Natural killer cell (primary cell): ENCODE results near the gene BRD2. TPM values are rescaled to one million over a fixed set of nuclear protein-coding genes. Genes with fewer than 3 reads are reported as not detected.

ENCODE experiments used
- ATAC-seq, 3 donors: fragments of 150-1000 bp in 2 of 3; fragments of 200-7000 bp in 1 of 3; cut with Tn5 transposase; 1 replicate in 1 of 3; 2 replicates in 2 of 3; pipeline ENCODE4 v1.10.0; 2021; ENCODE audit warnings: mild to moderate bottlenecking in 2 of 3, moderate library complexity in 2 of 3
- DNase-seq, 2 donors: peaks; one replicate each; pipeline versions ENCODE4 v3.0.0 to v3.0.0-alpha.2; 2013 to 2021; ENCODE audit warnings: mixed read lengths in 1 of 2
- H3K27ac ChIP-seq: one replicate; pipeline ENCODE4 v1.5.1; 2013; ENCODE audit warnings: mild to moderate bottlenecking, low read length
- H3K27me3 ChIP-seq: one replicate; pipeline ENCODE4 v1.6.1; 2013; ENCODE audit warnings: low read length; ENCODE audit not compliant: control insufficient read depth, insufficient read depth
- H3K36me3 ChIP-seq: one replicate; pipeline ENCODE4 v1.6.1; 2013; ENCODE audit warnings: low read length; ENCODE audit not compliant: control insufficient read depth, insufficient read depth
- H3K4me1 ChIP-seq: one replicate; pipeline ENCODE4 v1.6.1; 2013; ENCODE audit warnings: low read length; ENCODE audit not compliant: control insufficient read depth, insufficient read depth
- H3K4me3 ChIP-seq: one replicate; pipeline ENCODE4 v1.5.1; 2013; ENCODE audit warnings: low read length
- H3K9me3 ChIP-seq: one replicate; pipeline ENCODE4 v1.6.1; 2013; ENCODE audit warnings: low read length; ENCODE audit not compliant: control insufficient read depth, insufficient read depth
- H3K27ac Mint-ChIP-seq, 2 donors: one replicate each; pipeline ENCODE4 v1.8.0; 2022; ENCODE audit warnings: mild to moderate bottlenecking in 2 of 2, mixed read lengths in 2 of 2, moderate library complexity in 1 of 2
- H3K27me3 Mint-ChIP-seq, 2 donors: one replicate each; pipeline ENCODE4 v1.8.0; 2022; ENCODE audit warnings: low read depth in 2 of 2, mixed read lengths in 2 of 2
- H3K36me3 Mint-ChIP-seq: one replicate; pipeline ENCODE4 v1.8.0; 2022; ENCODE audit warnings: mixed read lengths
- H3K4me1 Mint-ChIP-seq, 2 donors: one replicate each; pipeline ENCODE4 v1.8.0; 2022; ENCODE audit warnings: mixed read lengths in 2 of 2
- H3K4me3 Mint-ChIP-seq: one replicate; pipeline ENCODE4 v1.8.0; 2022; ENCODE audit warnings: mild to moderate bottlenecking, moderate library complexity, mixed read lengths
- H3K9me3 Mint-ChIP-seq, 2 donors: one replicate each; pipeline ENCODE4 v1.8.0; 2022; ENCODE audit warnings: mixed read lengths in 2 of 2
- WGBS: methylation state at CpG from one replicate; pipeline ENCODE4 v1.1.7; 2013; ENCODE audit warnings: missing lambda C conversion rate; ENCODE audit not compliant: insufficient coverage; 5-methylcytosine and 5-hydroxymethylcytosine counted together
- intact Hi-C: fragments of 100-400 bp; cut with micrococcal nuclease; formaldehyde crosslinking; loops from one replicate; pipeline ENCODE4 v1.14.2; 2022
- total RNA-seq, 4 donors: library from RNA; stranded (reverse); fragments of 120-200 nt in 1 of 4; gene quantifications; one replicate each; pipeline versions ENCODE4 v1.2.3 to v1.2.4, GENCODE V29; 2013 to 2022
- TF ChIP-seq, protein P1 (sequence below): fragments of 200-600 bp; IDR thresholded peaks from one replicate; pipeline ENCODE4 v1.8.0; 2022; ENCODE audit warnings: antibody characterized with exemption

BRD2 gene
- total RNA-seq, 3 donors from 2014 or later (not counting 1 experiment from before 2014, with no cell fraction given): 653 to 886 (median 714) TPM

DNA sequence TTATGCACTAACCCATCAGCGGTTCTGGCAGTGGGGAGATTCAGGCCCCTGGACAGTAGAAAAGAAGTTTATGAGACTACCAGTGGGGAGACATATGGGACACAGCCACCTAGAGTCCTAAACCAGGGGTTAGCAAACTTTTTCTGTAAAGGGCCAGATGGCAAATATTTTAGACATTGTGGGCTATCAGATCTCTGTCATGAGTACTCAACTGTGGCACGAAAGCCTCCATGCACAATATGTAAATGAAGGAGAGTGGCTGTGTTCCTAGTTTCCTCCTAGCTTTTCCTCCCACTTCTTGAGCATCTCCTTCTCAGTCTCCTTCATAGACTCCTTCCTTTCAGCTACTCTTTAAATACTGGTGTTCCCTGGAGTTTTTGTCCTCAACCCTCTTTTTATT is 12.2 kb upstream of the BRD2 start:
- no peaks in the 10 kb centered on the region for H3K36me3 Mint-ChIP-seq
- 88% methylated on average over 2 of the region's 2 CpGs for WGBS
- Histone ChIP-seq H3K27me3 (no peaks in the 10 kb centered on the region), H3K36me3 (no peaks in the 10 kb centered on the region), H3K4me3 (no peak overlapping the region), H3K4me1 (peaks cover 26% of the 10 kb centered on the region), H3K27ac (no peak overlapping the region), H3K9me3 (no peaks in the 10 kb centered on the region)
- intact Hi-C loops: no loop called here
- ATAC-seq (no peak), DNase-seq (no peak)
- H3K4me3 Mint-ChIP-seq: no peak overlapping the region
- no peak overlapping the region for H3K27ac Mint-ChIP-seq
- no peaks in the 10 kb centered on the region for H3K9me3 Mint-ChIP-seq
- H3K4me1 Mint-ChIP-seq: peaks cover 26 to 33% of the 10 kb centered on the region in 2 donors
- no peaks in the 10 kb centered on the region for H3K27me3 Mint-ChIP-seq
- TF ChIP-seq, protein P1, sequence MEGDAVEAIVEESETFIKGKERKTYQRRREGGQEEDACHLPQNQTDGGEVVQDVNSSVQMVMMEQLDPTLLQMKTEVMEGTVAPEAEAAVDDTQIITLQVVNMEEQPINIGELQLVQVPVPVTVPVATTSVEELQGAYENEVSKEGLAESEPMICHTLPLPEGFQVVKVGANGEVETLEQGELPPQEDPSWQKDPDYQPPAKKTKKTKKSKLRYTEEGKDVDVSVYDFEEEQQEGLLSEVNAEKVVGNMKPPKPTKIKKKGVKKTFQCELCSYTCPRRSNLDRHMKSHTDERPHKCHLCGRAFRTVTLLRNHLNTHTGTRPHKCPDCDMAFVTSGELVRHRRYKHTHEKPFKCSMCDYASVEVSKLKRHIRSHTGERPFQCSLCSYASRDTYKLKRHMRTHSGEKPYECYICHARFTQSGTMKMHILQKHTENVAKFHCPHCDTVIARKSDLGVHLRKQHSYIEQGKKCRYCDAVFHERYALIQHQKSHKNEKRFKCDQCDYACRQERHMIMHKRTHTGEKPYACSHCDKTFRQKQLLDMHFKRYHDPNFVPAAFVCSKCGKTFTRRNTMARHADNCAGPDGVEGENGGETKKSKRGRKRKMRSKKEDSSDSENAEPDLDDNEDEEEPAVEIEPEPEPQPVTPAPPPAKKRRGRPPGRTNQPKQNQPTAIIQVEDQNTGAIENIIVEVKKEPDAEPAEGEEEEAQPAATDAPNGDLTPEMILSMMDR: no peak

DNA sequence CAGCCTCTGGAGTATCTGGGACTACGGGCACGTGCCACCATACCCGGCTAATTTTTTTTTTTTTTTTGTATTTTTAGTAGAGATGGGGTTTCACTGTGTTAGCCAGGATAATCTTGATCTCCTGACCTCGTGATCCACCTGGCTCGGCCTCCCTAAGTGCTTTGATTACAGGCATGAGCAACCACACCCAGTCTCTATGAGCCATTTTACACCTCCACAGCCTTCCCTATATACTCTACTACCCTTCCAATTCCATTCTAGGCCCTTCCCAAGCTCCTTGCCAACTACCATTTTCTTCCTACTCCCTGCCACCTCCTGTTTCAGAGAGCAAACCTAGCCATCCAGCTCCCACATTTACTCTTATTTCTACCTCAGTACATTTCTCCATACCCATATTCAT is 7.8 kb upstream of the BRD2 start:
- WGBS: 81% methylated on average over 2 of the region's 5 CpGs
- DNase-seq (no peak), ATAC-seq (no peak)
- Mint-ChIP-seq H3K4me3 (no peak overlapping the region), H3K27me3 (no peaks in the 10 kb centered on the region), H3K4me1 (peaks cover 3 to 21% of the 10 kb centered on the region in 2 donors), H3K27ac (no peak overlapping the region), H3K36me3 (no peaks in the 10 kb centered on the region), H3K9me3 (no peaks in the 10 kb centered on the region)
- no peaks in the 10 kb centered on the region for H3K36me3 ChIP-seq
- no peaks in the 10 kb centered on the region for H3K27me3 ChIP-seq
- TF ChIP-seq, protein P1: no peak
- H3K4me1 ChIP-seq: no peaks in the 10 kb centered on the region
- H3K9me3 ChIP-seq: no peaks in the 10 kb centered on the region
- H3K27ac ChIP-seq: no peak overlapping the region
- no peak overlapping the region for H3K4me3 ChIP-seq
- intact Hi-C loops: no loop called here

DNA sequence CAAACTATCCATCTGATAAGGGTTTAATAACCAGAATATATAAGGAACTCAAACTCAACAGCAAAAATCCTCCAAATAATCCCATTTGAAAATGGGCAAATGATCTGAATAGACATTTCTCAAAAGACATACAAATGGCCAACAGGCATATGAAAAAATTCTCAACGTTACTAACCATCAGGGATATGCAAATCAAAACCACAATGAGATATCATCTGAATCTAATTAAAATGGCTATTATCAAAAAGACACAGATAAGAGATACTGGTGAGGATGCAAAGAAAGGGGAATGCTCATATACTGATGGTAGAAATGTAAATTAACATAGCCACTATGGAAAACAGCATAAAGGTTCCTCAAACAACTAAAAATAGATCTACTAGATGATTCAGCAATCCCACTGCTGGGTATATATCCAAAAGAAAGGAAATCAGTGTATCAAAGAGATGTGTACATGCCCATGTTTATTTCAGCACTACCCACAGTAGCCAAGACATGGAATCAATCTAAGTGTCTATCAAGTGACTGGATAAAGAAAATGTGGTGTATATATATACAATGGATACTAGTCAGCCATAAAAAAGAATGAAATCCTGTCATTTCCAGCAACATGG is 6.1 kb upstream of the BRD2 start:
- no peak overlapping the region for H3K27ac Mint-ChIP-seq

More for the DNA sequence above, 6.1 kb upstream of the BRD2 start:
- intact Hi-C loops: no loop called here
- Mint-ChIP-seq H3K4me1 (peaks cover 19 to 37% of the 10 kb centered on the region in 2 donors), H3K27me3 (no peaks in the 10 kb centered on the region), H3K9me3 (no peaks in the 10 kb centered on the region), H3K36me3 (no peaks in the 10 kb centered on the region), H3K4me3 (no peak overlapping the region)
- peaks cover 8% of the 10 kb centered on the region for H3K4me1 ChIP-seq
- DNase-seq (no peak), ATAC-seq (no peak)
- H3K36me3 ChIP-seq: no peaks in the 10 kb centered on the region
- H3K27me3 ChIP-seq: no peaks in the 10 kb centered on the region
- no CpG with 5 or more reads among the region's 1 CpG for WGBS
- TF ChIP-seq, protein P1: no peak
- no peak overlapping the region for H3K27ac ChIP-seq
- no peaks in the 10 kb centered on the region for H3K9me3 ChIP-seq
- H3K4me3 ChIP-seq: no peak overlapping the region
